Mesenchymal stem cell (in vitro differentiated cells and primary cell): ENCODE data around the gene PLCD1.

Experiments
- DNase-seq: peaks from one replicate; pipeline ENCODE4 v3.0.0-alpha.2; 2013
- H2AFZ ChIP-seq: one replicate; pipeline ENCODE4 v1.6.1; 2013; ENCODE audit warnings: low read depth, mild to moderate bottlenecking, control low read depth, inconsistent platforms, low read length, moderate library complexity
- H2AK5ac ChIP-seq: 2 replicates; pipeline ENCODE4 v1.6.1; 2013; ENCODE audit warnings: low read length, moderate library complexity, mild to moderate bottlenecking, inconsistent platforms; ENCODE audit not compliant: severe bottlenecking
- H2BK120ac ChIP-seq: one replicate; pipeline ENCODE4 v1.6.1; 2013; ENCODE audit warnings: low read depth, mild to moderate bottlenecking, inconsistent platforms, low read length, moderate library complexity
- H2BK12ac ChIP-seq, 2 experiments: one replicate each; pipeline ENCODE4 v1.6.1; 2013; ENCODE audit warnings: inconsistent platforms in 2 of 2, low read length in 2 of 2, mild to moderate bottlenecking in 2 of 2, moderate library complexity in 2 of 2, control low read depth in 1 of 2
- H2BK15ac ChIP-seq: one replicate; pipeline ENCODE4 v1.6.1; 2013; ENCODE audit warnings: mild to moderate bottlenecking, low read depth, inconsistent platforms; ENCODE audit not compliant: poor library complexity, severe bottlenecking
- H2BK5ac ChIP-seq: 2 replicates; pipeline ENCODE4 v1.6.1; 2013; ENCODE audit warnings: low read depth, mild to moderate bottlenecking, low read length, control low read depth, inconsistent platforms; ENCODE audit not compliant: poor library complexity, severe bottlenecking
- H3K14ac ChIP-seq, 2 experiments: one replicate each; pipeline ENCODE4 v1.6.1; 2013; ENCODE audit warnings: inconsistent platforms in 2 of 2, low read length in 2 of 2, control low read depth in 1 of 2, mild to moderate bottlenecking in 1 of 2, moderate library complexity in 1 of 2
- H3K18ac ChIP-seq, 2 experiments: one replicate each; pipeline ENCODE4 v1.6.1; 2013; ENCODE audit warnings: inconsistent platforms in 2 of 2, low read length in 2 of 2, control low read depth in 1 of 2, low read depth in 1 of 2, mild to moderate bottlenecking in 1 of 2
- H3K23ac ChIP-seq, 2 experiments: one replicate each; pipeline ENCODE4 v1.6.1; 2013; ENCODE audit warnings: inconsistent platforms in 2 of 2, low read length in 2 of 2, mild to moderate bottlenecking in 2 of 2, moderate library complexity in 2 of 2, control low read depth in 1 of 2
- H3K27ac ChIP-seq: 2 replicates; pipeline ENCODE4 v1.5.1; 2013; ENCODE audit warnings: mild to moderate bottlenecking, moderate library complexity, low read length, control low read depth, inconsistent platforms; ENCODE audit not compliant: poor library complexity, severe bottlenecking
- H3K27me3 ChIP-seq, 2 experiments: 2 replicates each; pipeline versions ENCODE4 v1.6.1 to v1.7.0; 2013; ENCODE audit warnings: low read length in 2 of 2, mild to moderate bottlenecking in 2 of 2, moderate library complexity in 2 of 2, control low read depth in 1 of 2, inconsistent platforms in 1 of 2; ENCODE audit not compliant: control insufficient read depth in 1 of 2, insufficient read depth in 1 of 2
- H3K36me3 ChIP-seq, 2 experiments: 2 replicates each; pipeline versions ENCODE4 v1.6.1 to v1.7.0; 2013; ENCODE audit warnings: low read length in 2 of 2, control low read depth in 1 of 2, inconsistent platforms in 1 of 2, low read depth in 1 of 2, mild to moderate bottlenecking in 1 of 2; ENCODE audit not compliant: insufficient read depth in 2 of 2, control insufficient read depth in 1 of 2
- H3K4ac ChIP-seq, 2 experiments: one replicate each; pipeline ENCODE4 v1.6.1; 2013; ENCODE audit warnings: inconsistent platforms in 2 of 2, low read length in 2 of 2, mild to moderate bottlenecking in 2 of 2, moderate library complexity in 2 of 2, control low read depth in 1 of 2, low read depth in 1 of 2
- H3K4me1 ChIP-seq: 2 replicates; pipeline ENCODE4 v1.6.1; 2013; ENCODE audit warnings: low read depth, low read length, control low read depth; ENCODE audit not compliant: control insufficient read depth, insufficient read depth
- H3K4me2 ChIP-seq: 2 replicates; pipeline ENCODE4 v1.6.1; 2013; ENCODE audit warnings: low read length, mild to moderate bottlenecking, inconsistent platforms; ENCODE audit not compliant: poor library complexity, severe bottlenecking
- H3K4me3 ChIP-seq, 2 experiments: 2 replicates each; pipeline versions ENCODE4 v1.5.1 to v1.7.0; 2013; ENCODE audit warnings: low read length in 2 of 2, mild to moderate bottlenecking in 2 of 2, control low read depth in 1 of 2, low read depth in 1 of 2; ENCODE audit not compliant: insufficient read depth in 1 of 2
- H3K79me1 ChIP-seq: replicated peaks from 2 replicates; pipeline ENCODE4 v1.6.1; 2013; ENCODE audit warnings: mild to moderate bottlenecking, control low read depth, low read length, inconsistent platforms; ENCODE audit not compliant: poor library complexity, severe bottlenecking
- H3K9ac ChIP-seq: 2 replicates; pipeline ENCODE4 v1.7.0; 2013; ENCODE audit warnings: mild to moderate bottlenecking, low read length, moderate library complexity
- H3K9me3 ChIP-seq: 2 replicates; pipeline ENCODE4 v1.7.0; 2013; ENCODE audit warnings: mild to moderate bottlenecking, low read length; ENCODE audit not compliant: control insufficient read depth
- H4K8ac ChIP-seq: one replicate; pipeline ENCODE4 v1.6.1; 2013; ENCODE audit warnings: inconsistent platforms, mild to moderate bottlenecking, low read length, moderate library complexity
- H4K91ac ChIP-seq: one replicate; pipeline ENCODE4 v1.6.1; 2013; ENCODE audit warnings: mild to moderate bottlenecking, low read length, inconsistent platforms
- whole genome bisulfite sequencing: methylation state at CpG from one replicate; pipeline ENCODE4 v1.1.7; 2013; ENCODE audit warnings: mixed read lengths; 5-methylcytosine and 5-hydroxymethylcytosine counted together

PLCD1 gene

GRCh38 chr3:37986479-37987314 is 42.7 kb downstream of the PLCD1 start:
- H2BK120ac ChIP-seq = no peak overlapping the region
- no peak overlapping the region for H3K18ac ChIP-seq
- no peak overlapping the region for H3K4ac ChIP-seq
- no peak overlapping the region for H3K4me3 ChIP-seq
- no peaks in the 10 kb centered on the region for H3K79me1 ChIP-seq
- no peak overlapping the region for H3K14ac ChIP-seq
- H3K4me2 ChIP-seq = no peak overlapping the region
- H4K8ac ChIP-seq = no peak overlapping the region
- no peak for DNase-seq
- H3K4me1 ChIP-seq = peaks cover 4% of the 10 kb centered on the region
- H2BK15ac ChIP-seq = no peak overlapping the region
- WGBS = 95% methylated on average over 12 of the region's 12 CpGs
- no peak overlapping the region for H2AFZ ChIP-seq
- H3K36me3 ChIP-seq = peaks cover 23 to 27% of the 10 kb centered on the region in 2 experiments
- no peaks in the 10 kb centered on the region for H3K9me3 ChIP-seq
- H2BK5ac ChIP-seq = no peak overlapping the region
- no peak overlapping the region for H2AK5ac ChIP-seq
- H3K27me3 ChIP-seq = peaks cover 0 to 14% of the 10 kb centered on the region in 2 experiments
- H3K23ac ChIP-seq = no peak overlapping the region
- H3K9ac ChIP-seq = no peak overlapping the region
- H2BK12ac ChIP-seq = peak overlapping the region in 1 of 2 experiments; percentile 14
- no peak overlapping the region for H4K91ac ChIP-seq
- H3K27ac ChIP-seq = no peak overlapping the region

DNA sequence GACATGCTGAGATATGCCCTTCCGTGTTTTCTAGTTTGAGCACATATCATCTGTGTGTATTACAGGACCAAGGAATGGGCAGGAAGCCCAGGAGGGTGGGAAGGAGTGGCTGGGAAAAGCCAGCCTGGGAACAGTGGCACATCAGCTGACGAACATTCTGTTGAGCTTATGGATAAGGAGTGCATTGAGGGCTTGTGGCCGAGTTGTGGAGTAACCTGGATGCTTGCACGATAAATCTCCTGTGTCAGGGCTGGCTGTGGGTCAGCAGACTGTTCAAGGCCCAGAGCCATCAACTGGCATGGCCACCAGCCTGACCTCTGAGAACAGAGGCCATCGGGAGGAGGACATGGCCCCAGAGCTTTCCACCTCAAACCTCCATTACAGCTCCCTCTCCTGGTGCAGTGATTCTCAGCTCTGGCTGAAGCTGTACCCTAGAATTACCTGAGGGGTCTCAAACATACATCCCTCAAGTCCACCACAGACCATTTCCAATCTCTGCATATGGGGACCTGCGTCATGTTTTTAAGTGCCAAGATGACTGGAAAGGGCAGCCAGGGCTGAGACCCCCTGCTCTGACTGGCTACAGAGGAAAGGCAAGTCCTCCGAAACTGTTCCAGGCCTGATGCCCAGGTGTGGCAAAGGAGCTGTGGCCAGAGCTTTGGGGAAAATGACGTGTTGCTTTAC is 43.7 kb downstream of the PLCD1 start:
- Histone ChIP-seq H2BK15ac (no peak overlapping the region), H3K36me3 (peaks cover 31 to 32% of the 10 kb centered on the region in 2 experiments), H3K9me3 (no peaks in the 10 kb centered on the region), H4K91ac (no peak overlapping the region), H3K4me1 (peaks cover 4% of the 10 kb centered on the region), H3K23ac (no peak overlapping the region), H2AFZ (no peak overlapping the region), H3K14ac (no peak overlapping the region), H3K4me3 (no peak overlapping the region), H3K27ac (no peak overlapping the region), H3K79me1 (no peaks in the 10 kb centered on the region), H2BK120ac (no peak overlapping the region), H2BK12ac (no peak overlapping the region), H3K27me3 (peaks cover 0 to 5% of the 10 kb centered on the region in 2 experiments), H2AK5ac (no peak overlapping the region), H3K9ac (no peak overlapping the region), H3K4me2 (no peak overlapping the region), H3K18ac (no peak overlapping the region), H2BK5ac (no peak overlapping the region), H4K8ac (no peak overlapping the region), H3K4ac (no peak overlapping the region)
- no peak for DNase-seq
- 94% methylated on average over 8 of the region's 8 CpGs for WGBS

DNA sequence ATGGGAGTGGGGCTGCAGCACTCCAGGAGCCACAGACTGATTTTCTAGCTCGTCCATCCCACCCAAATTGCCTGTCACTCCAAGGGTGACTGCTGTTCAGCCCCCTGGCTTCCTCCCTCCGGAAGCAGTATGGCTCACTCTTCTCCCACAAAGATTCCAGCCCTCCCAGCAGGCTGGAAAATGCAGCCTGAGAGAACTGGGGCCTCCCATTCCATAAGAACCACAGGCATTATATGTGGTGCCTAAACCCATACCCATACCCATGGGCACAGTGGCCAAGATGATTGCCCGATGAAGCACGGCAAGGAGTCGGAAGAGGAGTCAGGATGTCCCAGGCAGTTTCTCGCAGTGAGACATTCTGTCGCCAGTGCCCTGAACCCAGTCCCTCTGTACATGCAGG is 44.8 kb downstream of the PLCD1 start:
- Histone ChIP-seq H2BK120ac (no peak overlapping the region), H3K4ac (no peak overlapping the region), H3K4me2 (no peak overlapping the region), H2BK12ac (no peak overlapping the region), H3K4me1 (peaks cover 2% of the 10 kb centered on the region), H2BK15ac (no peak overlapping the region), H3K23ac (no peak overlapping the region), H3K9ac (no peak overlapping the region), H3K27ac (no peak overlapping the region), H3K18ac (no peak overlapping the region), H4K91ac (no peak overlapping the region), H4K8ac (no peak overlapping the region), H3K79me1 (no peaks in the 10 kb centered on the region), H3K36me3 (peaks cover 37 to 41% of the 10 kb centered on the region in 2 experiments), H3K14ac (no peak overlapping the region), H3K9me3 (no peaks in the 10 kb centered on the region), H2AK5ac (no peak overlapping the region), H2BK5ac (no peak overlapping the region), H2AFZ (no peak overlapping the region), H3K27me3 (no peaks in the 10 kb centered on the region), H3K4me3 (no peak overlapping the region)
- DNase-seq = no peak
- 94% methylated on average over 7 of the region's 7 CpGs for WGBS

- no peak for DNase-seq
- Histone ChIP-seq H3K4me3 (no peak overlapping the region), H3K4me2 (no peak overlapping the region), H2BK15ac (no peak overlapping the region), H3K18ac (no peak overlapping the region), H3K4me1 (peaks cover 2% of the 10 kb centered on the region), H2BK120ac (no peak overlapping the region), H3K4ac (no peak overlapping the region), H3K23ac (no peak overlapping the region), H3K36me3 (peaks cover 37 to 41% of the 10 kb centered on the region in 2 experiments), H3K9me3 (no peaks in the 10 kb centered on the region), H3K9ac (no peak overlapping the region), H3K27ac (no peak overlapping the region), H2AFZ (no peak overlapping the region), H3K14ac (no peak overlapping the region), H4K8ac (no peak overlapping the region), H2AK5ac (no peak overlapping the region), H4K91ac (no peak overlapping the region), H2BK12ac (no peak overlapping the region), H3K79me1 (no peaks in the 10 kb centered on the region), H2BK5ac (no peak overlapping the region), H3K27me3 (no peaks in the 10 kb centered on the region)
- 94% methylated on average over 6 of the region's 7 CpGs for WGBS
Observed at GRCh38 chr3:37984051-37984450, 45.4 kb downstream of the PLCD1 start.
